NCI-H526 treated with DMSO at 0.1 percent for 48 hours (cell line): Measurements from ENCODE around the gene SFPQ.
"Not testable (repeated sequence)": the region's sequence is repeated elsewhere in the genome, so short reads cannot be mapped to it uniquely, and the experiment has no call there.

ENCODE experiments used
- DNase-seq: peaks from one replicate; lab custom pipeline; 2025; lab: John Stamatoyannopoulos, UW

SFPQ gene, protein sequence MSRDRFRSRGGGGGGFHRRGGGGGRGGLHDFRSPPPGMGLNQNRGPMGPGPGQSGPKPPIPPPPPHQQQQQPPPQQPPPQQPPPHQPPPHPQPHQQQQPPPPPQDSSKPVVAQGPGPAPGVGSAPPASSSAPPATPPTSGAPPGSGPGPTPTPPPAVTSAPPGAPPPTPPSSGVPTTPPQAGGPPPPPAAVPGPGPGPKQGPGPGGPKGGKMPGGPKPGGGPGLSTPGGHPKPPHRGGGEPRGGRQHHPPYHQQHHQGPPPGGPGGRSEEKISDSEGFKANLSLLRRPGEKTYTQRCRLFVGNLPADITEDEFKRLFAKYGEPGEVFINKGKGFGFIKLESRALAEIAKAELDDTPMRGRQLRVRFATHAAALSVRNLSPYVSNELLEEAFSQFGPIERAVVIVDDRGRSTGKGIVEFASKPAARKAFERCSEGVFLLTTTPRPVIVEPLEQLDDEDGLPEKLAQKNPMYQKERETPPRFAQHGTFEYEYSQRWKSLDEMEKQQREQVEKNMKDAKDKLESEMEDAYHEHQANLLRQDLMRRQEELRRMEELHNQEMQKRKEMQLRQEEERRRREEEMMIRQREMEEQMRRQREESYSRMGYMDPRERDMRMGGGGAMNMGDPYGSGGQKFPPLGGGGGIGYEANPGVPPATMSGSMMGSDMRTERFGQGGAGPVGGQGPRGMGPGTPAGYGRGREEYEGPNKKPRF

DNA sequence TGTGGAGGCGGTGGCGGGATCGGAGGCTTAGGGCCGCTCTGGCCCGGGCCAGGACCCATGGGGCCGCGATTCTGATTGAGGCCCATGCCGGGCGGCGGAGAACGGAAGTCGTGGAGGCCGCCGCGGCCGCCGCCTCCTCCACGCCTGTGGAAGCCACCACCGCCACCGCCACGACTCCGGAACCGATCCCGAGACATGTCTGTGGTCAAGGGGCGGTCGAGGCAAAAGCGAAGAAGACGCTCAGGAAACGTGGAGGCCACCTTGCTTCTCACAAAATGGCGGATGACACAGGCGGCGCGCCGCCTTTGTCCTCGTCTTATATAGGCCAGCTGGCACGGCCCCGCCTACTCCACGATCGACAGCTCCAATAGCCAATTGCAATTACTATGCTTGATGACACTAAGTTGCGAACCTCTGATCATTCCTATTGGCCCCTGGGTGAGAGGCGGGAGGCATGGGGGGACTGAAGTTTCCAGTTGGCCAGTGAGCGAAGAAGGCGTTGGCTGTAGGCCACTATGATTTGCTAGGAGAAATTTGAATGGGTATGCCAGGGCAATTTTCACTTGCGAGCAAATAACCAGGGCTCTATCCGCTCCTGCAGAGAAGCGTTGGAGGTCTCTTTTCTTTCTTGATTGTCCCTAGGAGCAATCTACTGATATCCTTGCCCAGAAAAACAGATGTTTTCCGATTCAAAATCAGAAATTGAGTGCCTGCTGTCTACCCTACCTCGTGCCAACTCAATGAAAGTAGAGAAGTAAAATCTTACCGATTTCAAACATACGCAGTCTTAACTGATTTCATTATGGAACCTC lies at the start of gene SFPQ:
Gene SFPQ, minus strand, starts transcription at position 293 of the 812 bp plus-strand sequence. Its CDS starts 96 bp downstream, at position 197.
- DNase-seq = peak; percentile 99

DNA sequence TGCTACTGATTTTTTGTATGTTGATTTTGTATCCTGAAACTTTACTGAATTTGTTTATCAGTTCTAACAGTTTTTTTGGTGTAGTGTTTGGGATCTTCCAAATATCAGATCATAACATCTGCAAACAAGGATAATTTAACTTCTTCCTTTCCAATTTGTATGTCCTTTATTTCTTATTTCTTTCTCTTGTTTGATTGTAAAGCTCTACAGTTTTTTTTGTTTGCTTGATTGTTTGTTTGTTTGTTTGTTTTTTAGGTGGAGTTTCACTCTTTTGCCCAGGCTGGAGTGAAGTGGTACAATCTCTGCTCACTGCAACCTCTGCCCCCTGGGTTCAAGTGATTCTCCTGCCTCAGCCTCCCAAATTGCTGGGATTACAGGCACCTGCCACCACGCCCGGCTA lies 43.8 kb upstream of the SFPQ start:
- not testable (repeated sequence) for DNase-seq

DNA sequence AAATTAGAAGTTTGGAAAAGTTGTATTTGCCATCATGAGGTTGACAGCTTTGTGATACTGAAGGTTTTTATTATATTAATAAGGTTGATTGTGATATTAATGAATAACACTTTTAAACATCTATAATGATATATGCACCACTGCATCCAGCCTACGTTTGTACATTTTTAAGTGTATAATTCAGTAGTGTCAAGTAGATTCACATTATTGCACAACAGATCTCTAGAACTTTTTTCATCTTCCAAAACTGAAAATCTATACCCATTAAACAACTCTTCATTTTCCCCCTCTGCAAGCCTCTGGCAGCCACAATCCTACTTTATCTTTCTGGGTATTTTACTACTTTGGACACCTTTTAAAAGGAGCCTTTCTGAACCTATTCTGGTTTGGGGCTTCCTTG lies 38.3 kb upstream of the SFPQ start:
- DNase-seq = no peak

DNA sequence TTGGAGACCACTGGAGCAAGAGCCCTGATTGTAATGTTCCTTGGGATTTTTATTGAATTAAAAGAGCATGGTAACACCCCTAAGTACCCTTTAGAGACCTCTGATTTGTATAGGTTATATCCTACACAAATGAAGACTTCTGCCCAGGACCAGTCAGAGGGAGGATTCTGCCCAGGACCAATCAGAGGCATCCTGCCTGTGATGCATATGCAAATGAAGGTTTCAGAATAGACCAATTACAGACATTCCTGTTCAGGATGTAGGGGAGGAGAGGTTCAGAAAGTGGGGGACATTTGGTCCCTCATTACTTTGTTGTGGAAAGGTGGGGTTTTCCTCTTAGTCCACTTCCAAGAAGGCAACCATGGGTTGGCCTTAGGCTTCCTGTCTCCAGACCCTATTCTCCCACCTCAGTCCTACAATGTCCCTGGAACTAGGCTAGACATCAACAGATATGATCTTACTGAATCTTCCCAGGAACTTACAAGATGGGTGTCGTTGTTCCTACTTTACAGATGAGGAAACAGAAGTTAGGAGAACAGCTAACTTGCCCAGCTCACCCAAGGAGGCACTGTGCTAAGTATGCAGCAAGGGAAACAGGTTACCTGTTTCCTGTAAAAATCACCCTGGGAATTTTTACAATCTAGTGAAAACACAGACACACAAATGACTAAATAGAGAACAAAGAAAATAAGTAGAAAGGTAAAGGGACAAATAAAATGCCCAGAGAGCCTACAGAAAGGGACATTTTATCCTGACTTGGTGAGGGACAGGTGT lies 36.8 kb upstream of the SFPQ start:
- no peak for DNase-seq

DNA sequence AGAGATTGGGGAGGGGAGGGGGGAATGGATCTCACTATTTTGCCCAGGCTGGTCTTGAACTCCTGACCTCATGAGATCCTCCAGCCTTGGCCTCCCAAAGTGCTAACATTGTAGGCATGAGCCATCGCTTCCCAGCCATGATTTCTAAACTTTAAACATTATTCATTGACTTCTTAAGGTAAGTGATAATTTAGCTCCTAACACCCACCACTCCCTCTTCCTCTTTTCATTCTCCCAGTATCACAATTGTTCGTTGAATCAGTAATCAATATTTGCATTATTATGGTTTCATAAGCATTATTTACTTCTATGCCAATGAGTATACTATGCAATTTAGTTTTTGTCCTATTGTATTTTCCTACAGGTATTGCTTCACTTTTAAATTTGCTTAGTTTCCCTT lies 33.6 kb upstream of the SFPQ start:
- DNase-seq = no peak

DNA sequence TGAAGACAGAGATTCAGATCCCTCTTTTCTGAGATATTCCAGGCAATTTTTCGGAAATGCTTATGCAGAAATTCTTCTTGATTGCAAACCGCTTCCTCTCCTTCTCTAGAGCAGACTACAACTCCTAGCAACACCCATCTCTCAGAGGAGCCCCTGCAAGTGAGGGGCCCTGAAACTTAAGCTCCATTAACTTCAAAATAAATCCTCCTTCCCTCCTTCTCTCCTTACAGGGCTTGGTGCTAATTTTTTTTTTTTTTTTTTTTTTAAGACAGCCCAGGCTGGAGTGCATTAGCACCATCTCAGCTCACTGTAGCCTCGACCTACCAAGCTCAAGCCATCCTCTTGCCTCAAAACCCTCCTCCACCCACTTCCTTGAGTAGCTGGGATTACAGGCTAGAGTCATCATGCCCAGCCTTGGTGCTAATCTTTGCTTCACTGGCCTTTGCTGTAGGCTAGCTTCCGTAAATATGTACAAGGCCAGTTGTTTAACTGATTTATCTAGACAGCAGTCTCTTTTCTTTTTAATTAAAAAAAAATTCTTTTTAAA lies 30.2 kb upstream of the SFPQ start:
- DNase-seq = no peak

DNA sequence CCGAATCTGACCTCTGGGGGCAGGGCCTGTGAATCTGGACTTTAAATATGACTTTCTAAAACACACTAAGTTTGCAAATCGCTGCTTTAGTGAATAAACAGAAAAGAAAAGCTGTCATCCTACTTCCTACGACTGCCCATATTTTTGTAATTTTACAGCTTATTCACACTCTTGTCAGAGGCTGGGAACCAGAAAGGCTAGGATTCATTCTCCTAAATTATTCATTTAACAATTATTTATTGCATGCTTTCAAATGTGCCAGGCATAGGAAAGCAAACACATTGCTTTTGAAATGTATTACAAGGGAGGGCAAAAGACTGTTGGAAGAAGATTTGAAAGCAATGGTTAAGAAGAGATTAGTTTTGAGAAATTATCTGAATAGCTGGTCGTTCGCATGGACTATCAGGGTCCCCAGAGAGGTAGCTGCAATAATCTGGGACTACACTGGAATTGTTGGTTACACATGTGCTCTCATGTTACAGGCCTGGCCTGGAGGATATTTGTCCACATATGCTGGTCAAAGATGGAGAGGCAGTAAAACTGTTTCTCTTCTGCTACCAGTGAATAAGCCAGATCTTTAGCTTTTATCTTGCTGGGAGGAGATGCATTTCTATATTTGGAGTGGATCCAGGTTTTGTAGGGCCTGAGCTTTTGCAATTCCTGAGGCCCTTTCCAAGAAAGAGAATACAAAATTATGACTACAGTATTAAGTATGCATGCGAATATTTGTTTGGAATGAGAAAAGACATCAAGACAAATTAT lies 29.6 kb upstream of the SFPQ start:
- no peak for DNase-seq

DNA sequence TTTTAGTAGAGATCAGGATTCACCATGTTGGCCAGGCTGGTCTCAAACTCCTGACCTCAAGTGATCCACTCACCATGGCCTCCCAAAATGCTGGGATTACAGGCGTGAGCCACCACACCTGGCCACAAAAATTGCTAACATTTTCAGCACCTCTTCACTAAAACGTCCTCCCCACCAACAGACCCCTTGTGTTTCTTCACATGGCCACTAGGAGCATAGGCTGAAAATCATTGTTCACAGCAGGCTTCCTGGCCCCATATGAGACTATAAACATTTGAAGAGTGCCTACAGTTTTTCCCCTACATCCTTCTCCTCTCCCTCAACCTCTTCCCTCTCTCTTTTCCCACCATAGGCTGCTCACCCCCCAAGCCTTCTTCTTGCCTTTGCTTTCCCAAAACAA lies 28.0 kb upstream of the SFPQ start:
- peak; percentile 9 for DNase-seq

DNA sequence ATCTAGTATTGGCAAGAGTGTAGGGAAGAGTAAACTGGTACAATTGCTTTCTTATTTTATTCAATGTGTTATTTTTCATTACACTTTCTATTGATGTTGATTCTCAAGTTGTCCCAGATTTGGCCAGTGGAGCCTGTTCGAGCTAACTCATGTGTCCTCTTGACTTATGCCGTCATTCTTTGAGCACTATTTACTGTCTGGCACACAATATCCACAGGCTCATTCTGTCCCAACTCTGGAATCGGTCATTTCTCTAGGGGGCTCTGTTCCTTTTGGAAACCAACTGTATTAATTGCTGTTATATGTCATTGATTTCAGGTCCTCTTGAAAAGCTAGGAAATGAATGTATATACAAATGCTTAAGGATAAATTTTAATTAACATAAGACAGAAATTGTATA lies 22.4 kb upstream of the SFPQ start:
- DNase-seq = no peak

DNA sequence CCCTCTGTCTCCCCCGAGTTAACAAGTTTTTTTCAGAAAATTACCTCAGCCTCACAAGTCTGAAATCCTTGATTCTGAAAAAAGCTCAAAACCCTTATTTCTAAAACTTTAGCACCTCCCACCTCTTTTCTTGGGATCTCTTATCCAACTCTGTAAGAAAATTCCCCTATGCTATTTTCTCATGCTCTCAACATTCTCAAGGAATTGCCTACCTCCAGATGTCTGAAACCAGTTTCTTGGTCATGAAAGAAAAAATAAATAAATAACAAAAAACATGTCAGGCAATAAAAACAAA lies 18.1 kb upstream of the SFPQ start:
- no peak for DNase-seq

DNA sequence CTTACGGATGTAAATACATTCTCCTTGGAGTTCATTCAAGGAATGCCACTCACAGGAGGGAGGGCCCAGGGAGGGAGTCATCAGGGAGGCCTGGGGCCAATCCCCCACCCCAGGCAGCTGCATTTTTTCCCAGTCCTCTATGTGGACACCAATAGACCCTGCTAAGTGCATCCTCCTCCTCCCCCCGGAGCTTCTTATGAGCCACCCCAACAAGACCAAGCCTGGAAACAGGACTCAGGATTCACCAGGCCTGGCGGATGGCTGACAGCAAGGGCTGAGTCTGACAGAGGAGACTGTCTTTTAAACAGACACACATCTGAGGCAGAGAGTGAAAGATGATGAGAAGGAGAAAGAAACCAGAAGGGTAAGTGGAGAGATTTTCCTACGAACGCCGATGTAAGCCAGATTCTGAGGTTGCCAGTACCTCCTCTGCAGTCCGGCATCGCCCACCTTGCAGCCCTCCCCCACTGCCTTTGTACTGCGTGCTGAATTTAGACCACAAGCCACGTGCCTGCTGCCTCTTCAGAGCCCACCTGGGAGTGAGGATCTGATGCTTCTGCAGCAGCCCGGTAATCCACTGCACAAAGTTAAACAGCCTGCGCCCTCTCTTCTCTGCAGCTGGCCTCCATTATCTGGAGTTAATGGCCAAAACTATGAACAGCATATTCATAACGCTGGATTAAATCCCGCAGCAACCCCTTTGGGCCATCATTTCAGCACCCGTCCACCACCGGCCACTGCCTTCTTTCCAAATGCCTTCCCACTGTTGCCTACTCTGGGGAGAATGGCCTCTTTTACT lies 17.6 kb upstream of the SFPQ start:
- no peak for DNase-seq

DNA sequence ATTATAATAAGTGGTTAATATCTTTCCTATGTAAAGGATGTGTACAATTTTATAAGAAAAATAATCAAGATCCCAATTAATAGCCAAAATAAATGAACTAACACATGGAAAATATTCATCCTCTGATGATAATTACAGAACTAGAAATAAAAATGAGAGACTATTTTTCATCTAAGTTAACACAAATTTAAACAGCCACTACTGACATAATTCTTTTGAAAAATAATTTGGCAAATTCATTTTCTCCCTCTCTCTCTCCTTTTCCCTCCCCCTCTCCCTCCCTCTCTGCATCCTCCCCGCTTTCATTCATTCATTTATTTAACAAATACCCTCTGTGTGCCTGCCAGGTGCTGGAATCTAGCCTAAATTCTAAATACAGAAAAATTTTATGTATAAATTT lies 10.3 kb upstream of the SFPQ start:
- DNase-seq = no peak

DNA sequence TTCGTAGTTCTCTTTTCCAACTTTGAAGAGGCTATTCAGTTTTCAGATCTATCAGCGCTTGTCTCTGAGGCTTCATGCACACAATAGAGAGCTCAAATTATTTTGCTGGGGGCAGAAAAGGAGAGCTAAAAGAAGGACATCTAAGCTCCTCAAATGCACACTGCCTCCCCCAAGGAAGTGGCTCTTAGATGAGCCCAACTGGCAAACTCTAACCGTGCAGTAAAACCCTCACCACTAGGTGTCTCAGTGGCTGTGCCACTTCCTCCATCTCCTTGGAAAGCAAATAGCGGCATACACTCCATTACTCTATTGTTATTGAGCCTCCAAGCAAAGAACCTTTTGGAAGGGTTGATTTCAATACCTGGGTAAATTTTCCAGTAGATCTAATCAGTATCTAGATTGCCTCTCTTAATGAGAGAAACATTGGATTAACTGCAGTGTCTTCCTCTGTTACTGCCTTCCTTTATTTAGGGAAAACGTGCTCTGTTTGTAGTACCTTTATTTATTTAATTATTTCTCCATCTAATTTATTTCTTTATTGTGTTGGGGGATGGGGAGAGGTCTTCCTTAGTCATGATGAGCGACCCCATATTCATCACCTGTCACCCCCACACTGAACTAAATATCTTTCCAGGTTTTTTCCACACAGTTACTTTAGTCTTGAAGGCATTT lies 9.2 kb upstream of the SFPQ start:
- peak; percentile 92 for DNase-seq

DNA sequence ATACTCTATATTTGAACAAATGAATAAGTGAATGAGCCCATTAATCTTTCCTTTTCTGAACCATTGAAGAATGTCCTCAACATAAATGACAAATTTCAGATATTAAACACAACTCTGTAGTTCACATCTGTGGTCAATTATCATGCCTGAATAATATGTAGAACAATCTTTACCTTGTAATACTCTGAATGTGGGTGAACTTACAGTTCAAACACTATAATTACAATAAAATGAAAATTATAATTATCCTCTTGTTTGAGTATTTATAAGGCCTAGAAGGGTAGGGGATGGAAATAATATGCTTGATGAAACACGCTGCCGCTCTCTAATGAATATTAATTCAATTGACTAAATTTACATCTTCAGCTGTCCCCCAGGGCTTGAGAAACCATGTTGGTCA lies 8.7 kb upstream of the SFPQ start:
- peak; percentile 52 for DNase-seq

DNA sequence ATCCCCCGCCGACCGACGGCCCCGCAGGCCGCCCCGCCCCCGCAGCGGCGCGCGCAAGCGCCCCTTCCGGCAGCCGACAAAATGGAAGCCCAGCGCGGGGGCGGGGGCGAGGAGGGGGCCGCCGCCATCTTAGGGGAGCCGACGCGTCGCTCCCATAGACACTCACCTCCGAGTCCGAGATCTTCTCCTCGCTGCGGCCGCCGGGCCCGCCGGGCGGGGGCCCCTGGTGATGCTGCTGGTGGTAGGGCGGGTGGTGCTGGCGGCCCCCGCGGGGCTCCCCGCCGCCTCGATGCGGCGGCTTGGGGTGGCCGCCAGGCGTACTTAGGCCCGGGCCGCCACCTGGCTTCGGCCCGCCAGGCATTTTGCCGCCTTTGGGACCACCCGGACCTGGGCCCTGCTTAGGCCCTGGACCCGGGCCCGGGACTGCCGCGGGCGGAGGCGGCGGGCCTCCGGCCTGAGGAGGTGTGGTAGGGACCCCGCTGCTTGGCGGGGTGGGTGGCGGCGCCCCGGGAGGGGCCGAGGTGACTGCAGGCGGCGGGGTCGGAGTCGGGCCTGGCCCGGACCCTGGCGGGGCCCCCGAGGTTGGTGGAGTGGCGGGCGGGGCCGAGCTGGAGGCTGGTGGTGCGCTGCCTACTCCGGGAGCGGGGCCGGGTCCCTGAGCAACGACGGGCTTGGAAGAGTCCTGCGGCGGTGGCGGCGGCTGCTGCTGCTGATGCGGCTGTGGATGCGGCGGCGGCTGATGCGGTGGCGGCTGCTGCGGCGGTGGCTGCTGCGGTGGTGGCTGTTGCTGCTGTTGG lies 691 bp downstream of the SFPQ start:
- DNase-seq = peak; percentile 49

DNA sequence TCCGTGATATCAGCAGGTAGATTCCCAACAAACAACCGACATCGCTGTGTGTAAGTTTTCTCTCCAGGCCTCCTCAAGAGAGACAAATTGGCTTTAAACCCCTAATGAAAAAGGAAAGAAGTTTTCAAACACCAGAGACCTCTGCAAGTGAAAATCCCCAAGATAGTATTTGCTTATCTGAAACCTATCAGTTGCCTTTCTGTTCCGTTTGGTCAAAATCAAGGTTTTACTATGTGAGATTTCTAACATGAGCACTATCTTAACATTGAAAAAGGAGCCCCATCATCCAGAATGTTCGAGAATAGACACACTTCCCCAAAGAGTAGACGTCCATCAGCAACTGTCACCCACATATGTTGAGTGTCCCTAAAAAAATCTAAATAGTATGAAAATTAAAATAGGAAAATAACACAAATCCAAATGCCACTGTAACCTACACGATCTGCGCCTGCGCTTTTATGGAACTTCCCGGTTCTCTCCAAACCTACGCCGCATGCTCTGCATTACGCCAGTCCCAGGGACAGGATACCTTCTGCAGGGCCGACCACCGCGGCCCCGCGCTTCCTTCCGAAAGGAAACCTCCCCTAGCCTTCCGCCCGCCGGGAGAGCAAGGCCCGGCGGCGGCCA lies 1.4 kb downstream of the SFPQ start:
- DNase-seq = no peak

DNA sequence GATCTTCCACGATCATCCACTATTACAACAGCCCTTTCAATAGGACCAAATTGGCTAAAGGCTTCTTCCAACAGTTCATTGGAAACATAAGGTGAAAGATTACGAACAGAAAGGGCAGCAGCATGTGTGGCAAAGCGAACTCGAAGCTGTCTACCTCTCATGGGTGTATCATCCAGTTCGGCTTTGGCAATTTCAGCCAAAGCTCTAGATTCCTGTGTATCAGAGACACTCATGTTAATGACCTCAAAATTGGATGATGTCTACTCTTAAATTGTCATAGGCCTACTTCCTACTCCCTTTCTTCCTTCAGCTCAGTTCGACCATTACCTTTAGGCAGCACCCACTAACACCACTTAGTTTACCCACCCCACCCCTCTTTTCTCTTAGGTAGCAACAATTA lies 2.2 kb downstream of the SFPQ start:
- no peak for DNase-seq
